Stimulated activated CD8-positive, alpha-beta memory T cell treated with anti-CD3 and anti-CD28 coated beads, Interleukin-2, amount 100 ng/mL, for 48 hours (primary cell): Measurements from ENCODE around the gene ESR2.
"Not testable (repeated sequence)": the region's sequence is repeated elsewhere in the genome, so short reads cannot be mapped to it uniquely, and the experiment has no call there.

Experiments used
- DNase-seq, 2 donors: peaks; one replicate each; pipeline ENCODE4 v3.0.0-alpha.2; 2020; ENCODE audit warnings: low read depth in 2 of 2

The ESR2 gene

GRCh38 chr14:64221391-64222003, 72.7 kb downstream of the ESR2 start:
- DNase-seq = no peak

GRCh38 chr14:64220466-64220865, 73.7 kb downstream of the ESR2 start:
- DNase-seq = no peak

GRCh38 chr14:64220056-64220455, 74.1 kb downstream of the ESR2 start:
- DNase-seq = no peak

DNA sequence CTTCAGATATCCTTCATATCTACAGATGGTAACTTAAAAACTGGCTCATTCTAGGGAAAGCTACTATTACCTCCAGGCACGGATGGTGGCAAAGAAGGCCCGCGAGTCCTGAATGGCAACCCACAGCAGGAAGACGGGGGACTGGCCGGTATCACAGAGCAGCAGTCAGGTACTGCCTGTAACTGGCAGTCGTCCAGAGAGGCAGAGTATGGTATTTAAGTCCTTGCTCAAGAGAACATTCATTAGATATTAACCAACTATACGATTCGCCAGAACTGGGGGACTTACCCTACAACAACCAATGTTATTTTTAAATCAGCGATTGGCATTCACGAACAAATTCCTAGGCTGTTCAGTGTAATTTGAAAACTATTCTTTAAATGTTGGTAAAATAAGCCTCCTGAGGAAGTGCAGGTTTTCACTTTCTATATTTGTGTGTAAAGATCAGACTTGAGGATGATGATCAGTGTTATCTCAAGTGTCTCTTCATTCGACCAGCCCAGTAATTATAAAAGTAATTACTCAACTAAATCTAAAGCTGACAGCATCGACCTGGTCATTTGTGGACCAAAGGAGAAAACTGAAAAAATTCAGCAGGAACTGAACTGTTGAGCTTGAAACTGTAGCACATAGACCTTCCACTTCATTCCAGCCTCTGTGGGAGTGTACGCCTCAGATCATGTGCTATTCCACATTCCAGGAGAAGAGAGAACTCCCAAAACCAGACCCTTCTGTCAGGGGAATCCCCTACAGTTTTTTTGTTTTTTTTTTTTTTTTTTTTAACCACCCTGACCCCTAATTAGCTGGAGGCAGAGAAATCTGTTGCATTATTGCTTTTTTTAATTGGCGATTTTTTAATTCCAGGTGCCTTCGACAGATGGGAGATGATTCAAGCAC, 75.6 kb downstream of the ESR2 start:
- no peak for DNase-seq

GRCh38 chr14:64217834-64218233, 76.3 kb downstream of the ESR2 start:
- no peak for DNase-seq

GRCh38 chr14:64217308-64217707, 76.9 kb downstream of the ESR2 start:
- DNase-seq = no peak

GRCh38 chr14:64215978-64216377, 78.2 kb downstream of the ESR2 start:
- DNase-seq = no peak

DNA sequence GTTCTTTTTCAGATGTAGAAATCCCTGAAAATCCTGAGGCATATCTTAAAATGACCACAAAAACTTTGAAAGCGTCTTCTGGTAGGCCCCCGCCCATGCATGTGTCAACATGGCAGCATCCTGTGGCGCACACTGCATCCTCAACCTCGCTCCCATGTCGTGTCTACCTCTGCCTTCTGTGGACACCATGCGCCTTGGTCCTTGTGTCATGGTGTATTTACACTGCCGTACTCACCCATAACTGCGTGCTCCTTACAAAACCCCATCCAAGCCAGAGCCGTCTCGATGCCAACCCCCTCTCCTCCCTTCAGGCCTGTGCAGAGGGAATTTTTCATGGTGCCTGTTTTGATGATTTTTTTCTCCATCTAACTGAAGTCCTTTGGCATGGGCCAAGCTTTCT, 78.9 kb downstream of the ESR2 start:
- no peak for DNase-seq

- no peak for DNase-seq
Measured at GRCh38 chr14:64213853-64214570, 80.2 kb downstream of the ESR2 start.

DNA sequence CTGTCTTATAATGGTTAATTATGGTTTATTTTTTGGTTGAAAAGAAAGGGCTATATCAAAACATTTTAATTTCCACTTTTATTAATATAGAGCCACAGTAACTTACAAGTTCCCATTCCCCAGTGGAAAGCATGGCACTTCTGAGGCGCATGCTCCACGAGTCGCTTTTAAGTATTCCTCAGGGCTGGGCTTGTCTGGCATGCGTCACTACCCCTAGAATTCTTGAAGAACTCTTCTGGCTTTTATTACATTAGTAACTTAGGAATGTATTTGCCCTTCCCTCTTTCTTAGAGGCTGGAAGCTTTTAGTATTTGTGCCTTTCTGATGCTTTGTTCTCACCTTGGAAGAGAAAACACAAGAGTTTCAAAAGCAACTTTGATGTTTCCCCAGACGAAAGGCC, 81.1 kb downstream of the ESR2 start:
- DNase-seq = no peak

GRCh38 chr14:64212666-64213065, 81.5 kb downstream of the ESR2 start:
- DNase-seq = no peak

- DNase-seq = not testable (repeated sequence)
Measured at GRCh38 chr14:64210912-64211311, 83.3 kb downstream of the ESR2 start.

DNA sequence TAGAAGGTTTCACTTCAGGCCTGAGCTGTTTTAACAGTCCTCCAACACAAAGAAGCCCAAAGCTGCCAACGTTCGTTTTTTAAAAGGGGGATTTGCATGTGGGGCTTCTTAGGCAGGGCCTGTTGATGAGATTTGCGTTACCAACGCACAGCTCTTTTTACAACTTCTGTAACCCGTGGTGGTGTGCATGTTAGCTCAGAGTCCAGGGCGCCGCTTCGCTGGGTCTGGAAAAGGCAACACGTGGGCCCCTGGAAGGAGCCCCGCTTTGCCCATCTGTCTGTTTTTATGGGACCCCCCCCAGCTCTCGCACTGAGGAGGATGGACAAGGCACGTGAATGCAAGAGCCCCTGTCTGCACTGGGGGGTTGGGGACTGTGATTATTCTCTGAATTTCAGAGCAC, 84.0 kb downstream of the ESR2 start:
- no peak for DNase-seq

- DNase-seq = no peak
Measured at GRCh38 chr14:64209444-64210131, 84.6 kb downstream of the ESR2 start.

- no peak for DNase-seq
Measured at GRCh38 chr14:64208981-64209380, 85.2 kb downstream of the ESR2 start.

GRCh38 chr14:64208261-64208660, 85.9 kb downstream of the ESR2 start:
- no peak for DNase-seq

- no peak for DNase-seq
Measured at GRCh38 chr14:64203366-64204006, 90.7 kb downstream of the ESR2 start.

DNA sequence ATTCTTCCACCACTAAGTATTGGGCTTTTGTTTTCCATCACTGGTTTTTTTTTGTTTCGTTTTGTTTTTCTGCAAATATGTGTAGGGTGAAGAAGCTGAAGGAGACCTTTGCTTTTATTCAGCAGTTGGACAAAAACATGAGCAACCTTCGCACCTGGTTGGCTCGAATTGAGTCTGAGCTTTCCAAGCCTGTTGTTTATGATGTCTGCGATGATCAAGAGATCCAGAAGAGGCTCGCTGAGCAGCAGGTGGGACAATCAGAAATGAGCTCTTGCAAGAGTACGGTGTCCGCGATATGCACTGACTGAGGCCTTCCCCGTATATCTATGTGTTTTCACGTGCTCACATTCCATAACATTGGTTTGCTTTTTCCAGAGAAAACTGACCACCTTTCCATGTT, 91.5 kb downstream of the ESR2 start:
- DNase-seq = no peak

DNA sequence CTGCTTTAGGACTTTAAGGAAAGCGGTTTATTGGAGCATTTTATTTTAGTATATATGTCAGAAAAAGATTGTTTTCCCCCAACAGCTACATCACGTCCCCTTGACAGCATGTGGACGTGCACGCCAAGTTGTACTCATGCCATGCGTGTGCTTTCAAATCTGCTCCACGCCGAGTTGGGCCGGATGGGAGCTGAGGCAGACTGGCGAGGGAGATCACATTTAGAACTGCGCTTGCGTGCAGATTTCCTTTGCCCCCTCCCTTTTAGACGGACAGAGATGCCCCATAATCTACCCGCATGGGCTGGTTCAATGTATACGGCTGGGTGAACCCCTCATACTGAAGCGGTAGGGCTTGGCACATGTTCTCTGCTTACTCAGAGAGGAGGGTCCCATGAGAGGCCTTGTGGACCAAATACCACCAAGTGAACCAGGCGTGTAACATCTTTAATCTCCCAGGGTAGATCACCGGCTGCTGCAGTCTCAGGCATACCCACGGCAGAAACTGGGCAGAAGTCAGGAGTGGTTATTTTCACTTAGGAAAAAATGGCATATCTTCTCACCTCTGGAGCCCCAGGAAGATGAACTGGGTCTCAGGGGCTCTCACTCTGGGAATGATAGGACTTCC, 92.1 kb downstream of the ESR2 start:
- no peak for DNase-seq

- DNase-seq = no peak
Measured at GRCh38 chr14:64201296-64201695, 92.9 kb downstream of the ESR2 start.

- no peak for DNase-seq
Measured at GRCh38 chr14:64200170-64200569, 94.0 kb downstream of the ESR2 start.
